OCI-LY3 (cell line): ENCODE data around the gene GPR55.

Experiments
- H2AFZ ChIP-seq: fragments of 200-600, 300-600 bp; shearing (Covaris generic); 2 replicates; pipeline ENCODE4 v1.6.0; 2014; ENCODE audit warnings: antibody characterized with exemption, low read depth, low read length
- H3K27ac ChIP-seq: fragments of 200-600, 300-600 bp; sonication (generic); 2 replicates; pipeline ENCODE4 v1.5.1; 2014; ENCODE audit warnings: mild to moderate bottlenecking, low read length, moderate library complexity, mixed read lengths
- H3K27me3 ChIP-seq: fragments of 200-600, 300-600 bp; sonication (generic); 2 replicates; pipeline ENCODE4 v1.6.1; 2014; ENCODE audit warnings: low read depth, low read length, mixed read lengths
- H3K36me3 ChIP-seq: fragments of 200-600, 300-600 bp; sonication (generic); replicated peaks from 2 replicates; pipeline ENCODE3; 2014; ENCODE audit warnings: low read depth, low read length, mixed read lengths
- H3K4me1 ChIP-seq: fragments of 300-600, 200-600 bp; sonication (generic); 2 replicates; pipeline ENCODE4 v1.6.1; 2014; ENCODE audit warnings: low read length, mixed read lengths
- H3K4me2 ChIP-seq: fragments of 200-600, 300-600 bp; sonication (generic); 2 replicates; pipeline ENCODE4 v1.6.1; 2014; ENCODE audit warnings: low read length, mixed read lengths
- H3K4me3 ChIP-seq: fragments of 300-600, 200-600 bp; sonication (generic); 2 replicates; pipeline ENCODE4 v1.5.1; 2014; ENCODE audit warnings: antibody characterized with exemption, mild to moderate bottlenecking, low read length, moderate library complexity
- H3K79me2 ChIP-seq: fragments of 300-600, 200-600 bp; shearing (Covaris generic); 2 replicates; pipeline ENCODE4 v1.6.1; 2014; ENCODE audit warnings: mild to moderate bottlenecking, low read length, mixed read lengths
- H3K9ac ChIP-seq: fragments of 300-600, 200-600 bp; shearing (Covaris generic); 2 replicates; pipeline ENCODE4 v1.6.0; 2014; ENCODE audit warnings: mild to moderate bottlenecking, low read length, moderate library complexity
- H3K9me3 ChIP-seq: fragments of 200-600, 300-600 bp; shearing (Covaris generic); 2 replicates; pipeline ENCODE4 v1.6.1; 2014; ENCODE audit warnings: low read length, mixed read lengths; ENCODE audit not compliant: insufficient read depth
- H4K20me1 ChIP-seq: fragments of 200-600, 300-600 bp; sonication (generic); 2 replicates; pipeline ENCODE4 v1.6.1; 2016; ENCODE audit warnings: low read length, mixed read lengths; ENCODE audit not compliant: insufficient read depth
- EZH2phosphoT487 ChIP-seq: fragments of 200-600 bp; shearing (Covaris generic); IDR thresholded peaks from 2 replicates; pipeline ENCODE4 v1.6.1; 2018; ENCODE audit warnings: antibody characterized with exemption, mixed run types, low read depth
- TF ChIP-seq, protein P1 (sequence below): fragments of 200-600, 300-600 bp; sonication (generic); IDR thresholded peaks from 2 replicates; pipeline ENCODE4 v1.5.1; 2014; ENCODE audit warnings: antibody characterized with exemption, low read length, low read depth

Gene GPR55

DNA sequence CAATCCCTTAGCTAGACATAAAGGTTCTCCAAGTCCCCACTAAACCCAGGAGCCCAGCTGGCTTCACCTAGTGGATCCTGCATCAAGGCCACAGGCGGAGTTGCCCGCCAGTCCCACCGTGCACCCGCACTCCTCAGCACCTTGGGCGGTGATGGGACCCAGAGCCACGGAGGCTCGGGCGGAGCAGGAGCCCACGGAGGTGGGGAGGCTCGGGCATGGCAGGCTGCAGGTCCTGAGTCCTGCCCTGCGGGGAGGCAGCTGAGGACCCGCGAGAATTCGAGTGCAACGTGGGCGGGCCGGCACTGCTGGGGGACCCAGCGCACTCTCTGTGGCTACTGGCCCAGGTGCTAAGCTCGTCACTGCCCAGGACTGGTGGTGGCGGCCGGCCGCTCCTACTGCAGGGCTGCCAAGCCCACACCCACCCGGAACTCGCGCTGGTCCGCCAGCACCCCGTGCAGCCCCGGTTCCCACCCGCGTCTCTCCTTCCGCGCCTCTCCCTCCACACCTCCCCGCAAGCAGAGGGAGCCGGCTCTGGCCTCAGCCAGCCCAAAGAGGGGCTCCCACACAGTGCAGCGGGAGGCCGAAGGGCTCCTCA is 39.2 kb upstream of the GPR55 start:
- Histone ChIP-seq H2AFZ (no peak overlapping the region), H3K9me3 (no peaks in the 10 kb centered on the region), H3K27me3 (no peaks in the 10 kb centered on the region), H3K36me3 (no peaks in the 10 kb centered on the region), H4K20me1 (no peaks in the 10 kb centered on the region), H3K4me1 (peaks cover 6% of the 10 kb centered on the region), H3K4me2 (no peak overlapping the region), H3K9ac (no peak overlapping the region), H3K79me2 (no peaks in the 10 kb centered on the region), H3K27ac (no peak overlapping the region), H3K4me3 (no peak overlapping the region)
- TF ChIP-seq, protein P1, sequence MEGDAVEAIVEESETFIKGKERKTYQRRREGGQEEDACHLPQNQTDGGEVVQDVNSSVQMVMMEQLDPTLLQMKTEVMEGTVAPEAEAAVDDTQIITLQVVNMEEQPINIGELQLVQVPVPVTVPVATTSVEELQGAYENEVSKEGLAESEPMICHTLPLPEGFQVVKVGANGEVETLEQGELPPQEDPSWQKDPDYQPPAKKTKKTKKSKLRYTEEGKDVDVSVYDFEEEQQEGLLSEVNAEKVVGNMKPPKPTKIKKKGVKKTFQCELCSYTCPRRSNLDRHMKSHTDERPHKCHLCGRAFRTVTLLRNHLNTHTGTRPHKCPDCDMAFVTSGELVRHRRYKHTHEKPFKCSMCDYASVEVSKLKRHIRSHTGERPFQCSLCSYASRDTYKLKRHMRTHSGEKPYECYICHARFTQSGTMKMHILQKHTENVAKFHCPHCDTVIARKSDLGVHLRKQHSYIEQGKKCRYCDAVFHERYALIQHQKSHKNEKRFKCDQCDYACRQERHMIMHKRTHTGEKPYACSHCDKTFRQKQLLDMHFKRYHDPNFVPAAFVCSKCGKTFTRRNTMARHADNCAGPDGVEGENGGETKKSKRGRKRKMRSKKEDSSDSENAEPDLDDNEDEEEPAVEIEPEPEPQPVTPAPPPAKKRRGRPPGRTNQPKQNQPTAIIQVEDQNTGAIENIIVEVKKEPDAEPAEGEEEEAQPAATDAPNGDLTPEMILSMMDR: no peak
- TF ChIP-seq EZH2phosphoT487: no peak

GRCh38 chr2:230961091-230961491 is 36.0 kb upstream of the GPR55 start:
- Histone ChIP-seq H3K9ac (no peak overlapping the region), H3K36me3 (no peaks in the 10 kb centered on the region), H3K4me1 (peaks cover 18% of the 10 kb centered on the region), H3K79me2 (no peaks in the 10 kb centered on the region), H3K27ac (no peak overlapping the region), H2AFZ (no peak overlapping the region), H4K20me1 (no peaks in the 10 kb centered on the region), H3K9me3 (no peaks in the 10 kb centered on the region), H3K4me2 (no peak overlapping the region), H3K27me3 (no peaks in the 10 kb centered on the region), H3K4me3 (no peak overlapping the region)
- TF ChIP-seq, protein P1: no peak
- TF ChIP-seq EZH2phosphoT487: no peak

GRCh38 chr2:230960026-230960425 is 35.0 kb upstream of the GPR55 start:
- H3K9ac ChIP-seq: no peak overlapping the region

DNA sequence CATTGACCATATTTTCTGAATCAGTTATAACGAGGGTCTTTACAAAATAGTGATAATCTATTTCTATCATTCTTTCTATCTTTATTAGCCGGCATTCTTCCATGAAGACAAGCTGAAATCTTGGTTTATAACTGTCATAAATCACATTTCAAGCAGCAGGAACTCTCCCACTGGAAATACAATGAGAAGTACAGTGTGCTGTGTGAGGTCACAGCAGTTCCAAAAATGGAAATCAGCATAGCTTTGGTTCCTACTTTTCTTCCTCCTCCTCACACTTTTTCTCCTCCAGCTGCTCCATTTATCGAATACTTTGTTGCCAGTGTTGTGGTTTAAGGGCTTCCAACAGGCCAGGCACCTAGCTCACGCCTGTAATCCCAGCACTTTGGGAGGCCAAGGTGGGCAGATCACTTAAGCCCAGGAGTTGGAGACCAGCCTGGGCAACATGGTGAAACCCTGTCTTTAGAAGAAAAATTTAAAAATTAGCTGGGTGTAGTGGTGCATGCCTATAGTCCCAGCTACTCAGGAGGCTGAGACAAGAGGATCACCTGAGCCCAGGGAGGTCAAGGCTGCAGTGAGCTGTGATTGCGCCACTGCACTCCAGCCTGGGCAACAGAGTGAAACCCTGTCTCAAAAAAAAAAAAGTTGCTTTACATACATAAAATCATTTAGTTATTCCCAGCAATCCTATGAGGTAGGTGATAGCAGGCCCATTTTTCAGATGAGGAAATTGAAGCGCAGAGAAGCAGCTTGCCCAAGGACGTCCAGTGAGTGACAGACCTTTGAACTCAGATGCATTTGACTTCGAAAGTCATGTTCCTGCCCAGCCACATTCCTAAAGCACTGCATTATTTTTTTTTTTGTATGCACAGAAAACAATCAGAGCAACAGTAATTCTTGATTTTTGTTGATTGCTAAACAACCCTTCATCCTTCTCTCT is 34.0 kb upstream of the GPR55 start:
- H3K4me2 ChIP-seq: no peak overlapping the region
- H3K9ac ChIP-seq: no peak overlapping the region
- H3K9me3 ChIP-seq: no peaks in the 10 kb centered on the region
- TF ChIP-seq, protein P1: no peak
- no peak for TF ChIP-seq EZH2phosphoT487
- no peak overlapping the region for H3K27ac ChIP-seq
- no peaks in the 10 kb centered on the region for H3K36me3 ChIP-seq
- peaks cover 25% of the 10 kb centered on the region for H3K4me1 ChIP-seq
- no peak overlapping the region for H2AFZ ChIP-seq
- no peak overlapping the region for H3K4me3 ChIP-seq
- H3K79me2 ChIP-seq: no peaks in the 10 kb centered on the region
- no peaks in the 10 kb centered on the region for H4K20me1 ChIP-seq
- H3K27me3 ChIP-seq: no peaks in the 10 kb centered on the region

More at GRCh38 chr2:230960026-230960425, 35.0 kb upstream of the GPR55 start:
- no peak overlapping the region for H3K27ac ChIP-seq
- no peak overlapping the region for H3K4me2 ChIP-seq
- no peaks in the 10 kb centered on the region for H3K9me3 ChIP-seq
- no peaks in the 10 kb centered on the region for H4K20me1 ChIP-seq
- peaks cover 23% of the 10 kb centered on the region for H3K4me1 ChIP-seq
- no peaks in the 10 kb centered on the region for H3K79me2 ChIP-seq
- no peak for TF ChIP-seq EZH2phosphoT487
- TF ChIP-seq, protein P1: no peak
- H3K36me3 ChIP-seq: no peaks in the 10 kb centered on the region
- H3K27me3 ChIP-seq: no peaks in the 10 kb centered on the region
- no peak overlapping the region for H2AFZ ChIP-seq
- H3K4me3 ChIP-seq: no peak overlapping the region
